HEK293 (cell line): ENCODE measurements around the gene ULBP2.

Source experiments
- CTCF ChIA-PET: fragments of 350-600 bp; formaldehyde crosslinking; extraction: SDS; loops from one replicate; lab custom pipeline; 2021; ENCODE audit warnings: antibody characterized with exemption; lab: Yijun Ruan, JAX
- POLR2A ChIA-PET: fragments of 300-600 bp; formaldehyde crosslinking; extraction: SDS; loops from one replicate; lab custom pipeline; 2020; ENCODE audit warnings: antibody characterized with exemption, inconsistent platforms; lab: Yijun Ruan, JAX
- H3K27ac ChIP-seq: fragments of 200-500 bp; sonication (Bioruptor generic); 2 replicates; pipeline ENCODE4 v1.5.1; 2014; ENCODE audit warnings: low read depth, low read length, control low read depth, inconsistent platforms; ENCODE audit errors: extremely low read depth
- H3K36me3 ChIP-seq, 2 experiments: fragments of 200-500 bp in 1 of 2; sonication (Bioruptor generic) in 1 of 2; 1 replicate in 1 of 2; 2 replicates in 1 of 2; pipeline ENCODE4 v1.5.1; 2014 to 2017; ENCODE audit warnings: inconsistent platforms in 2 of 2, low read length in 2 of 2; ENCODE audit not compliant: control insufficient read depth in 2 of 2, insufficient read depth in 1 of 2
- H3K4me1 ChIP-seq: fragments of 200-500 bp; sonication (Bioruptor generic); 2 replicates; pipeline ENCODE4 v1.5.1; 2014; ENCODE audit warnings: mild to moderate bottlenecking, low read length, inconsistent platforms; ENCODE audit not compliant: control insufficient read depth, insufficient read depth
- H3K4me3 ChIP-seq: 2 replicates; pipeline ENCODE4 v1.5.1; 2011; ENCODE audit warnings: low read depth, mild to moderate bottlenecking, control low read depth, low read length, moderate library complexity
- H3K9me3 ChIP-seq: fragments of 200-500 bp; sonication (Bioruptor generic); 2 replicates; pipeline ENCODE4 v1.5.1; 2014; ENCODE audit warnings: low read depth, low read length, inconsistent platforms; ENCODE audit not compliant: control insufficient read depth, insufficient read depth
- GLIS1 ChIP-seq: fragments of 450-650 bp; formaldehyde crosslinking; IDR thresholded peaks from 2 replicates; pipeline ENCODE4 v1.5.1; 2016; ENCODE audit warnings: missing biosample characterization, missing genetic modification characterization
- HOXC10 ChIP-seq: sonication (generic); formaldehyde crosslinking; IDR thresholded peaks from 2 replicates; pipeline ENCODE4 v1.8.1; 2023; ENCODE audit warnings: mild to moderate bottlenecking, missing genetic modification reagents
- KLF1 ChIP-seq: fragments of 450-650 bp; formaldehyde crosslinking; IDR thresholded peaks from 2 replicates; pipeline ENCODE4 v1.5.1; 2016; ENCODE audit warnings: missing biosample characterization, missing genetic modification characterization
- KLF8 ChIP-seq: fragments of 450-650 bp; formaldehyde crosslinking; IDR thresholded peaks from 2 replicates; pipeline ENCODE4 v1.5.1; 2016; ENCODE audit warnings: missing biosample characterization, missing genetic modification characterization
- RBAK ChIP-seq: fragments of 450-650 bp; formaldehyde crosslinking; IDR thresholded peaks from 2 replicates; pipeline ENCODE4 v1.5.1; 2016; ENCODE audit warnings: missing biosample characterization, missing genetic modification characterization
- TCF7L2 ChIP-seq: IDR thresholded peaks from 2 replicates; pipeline ENCODE4 v1.6.1; 2011; ENCODE audit warnings: low read depth, mild to moderate bottlenecking, inconsistent platforms, low read length, moderate library complexity, borderline replicate concordance
- TRIM28 ChIP-seq: IDR thresholded peaks from 2 replicates; pipeline ENCODE4 v1.6.1; 2011; ENCODE audit warnings: low read length, control low read depth, borderline replicate concordance
- ZBTB7A ChIP-seq: fragments of 450-650 bp; formaldehyde crosslinking; IDR thresholded peaks from 2 replicates; pipeline ENCODE4 v1.5.1; 2016; ENCODE audit warnings: low read depth, missing biosample characterization, missing genetic modification characterization
- ZFP37 ChIP-seq: fragments of 450-650 bp; formaldehyde crosslinking; IDR thresholded peaks from 2 replicates; pipeline ENCODE4 v1.5.1; 2016; ENCODE audit warnings: missing biosample characterization, missing genetic modification characterization
- ZFP41 ChIP-seq: fragments of 450-650 bp; formaldehyde crosslinking; IDR thresholded peaks from 2 replicates; pipeline ENCODE4 v1.5.1; 2016; ENCODE audit warnings: missing biosample characterization, missing genetic modification characterization, borderline replicate concordance
- ZNF132 ChIP-seq: fragments of 450-650 bp; formaldehyde crosslinking; IDR thresholded peaks from 2 replicates; pipeline ENCODE4 v1.5.1; 2017; ENCODE audit warnings: missing biosample characterization, missing genetic modification characterization, borderline replicate concordance
- ZNF133 ChIP-seq: fragments of 450-650 bp; formaldehyde crosslinking; IDR thresholded peaks from 2 replicates; pipeline ENCODE4 v1.5.1; 2016; ENCODE audit warnings: missing biosample characterization, missing genetic modification characterization
- ZNF202 ChIP-seq: fragments of 450-650 bp; formaldehyde crosslinking; IDR thresholded peaks from 2 replicates; pipeline ENCODE4 v1.5.1; 2016; ENCODE audit warnings: missing biosample characterization, missing genetic modification characterization, borderline replicate concordance
- ZNF248 ChIP-seq: fragments of 450-650 bp; formaldehyde crosslinking; IDR thresholded peaks from 2 replicates; pipeline ENCODE4 v1.5.1; 2017; ENCODE audit warnings: missing biosample characterization, missing genetic modification characterization
- ZNF311 ChIP-seq: fragments of 450-650 bp; formaldehyde crosslinking; IDR thresholded peaks from 2 replicates; pipeline ENCODE4 v1.5.1; 2017; ENCODE audit warnings: missing biosample characterization, missing genetic modification characterization, borderline replicate concordance
- ZNF324 ChIP-seq: fragments of 450-650 bp; formaldehyde crosslinking; IDR thresholded peaks from 2 replicates; pipeline ENCODE4 v1.5.1; 2016; ENCODE audit warnings: missing biosample characterization, missing genetic modification characterization
- ZNF350 ChIP-seq: fragments of 450-650 bp; formaldehyde crosslinking; IDR thresholded peaks from 2 replicates; pipeline ENCODE4 v1.5.0; 2017; ENCODE audit warnings: missing biosample characterization, mild to moderate bottlenecking, missing genetic modification characterization
- ZNF394 ChIP-seq: fragments of 450-650 bp; formaldehyde crosslinking; IDR thresholded peaks from 2 replicates; pipeline ENCODE4 v1.5.1; 2016; ENCODE audit warnings: missing biosample characterization, missing genetic modification characterization, mild to moderate bottlenecking, moderate library complexity, borderline replicate concordance
- ZNF404 ChIP-seq: fragments of 450-650 bp; formaldehyde crosslinking; IDR thresholded peaks from 2 replicates; pipeline ENCODE4 v1.5.1; 2017; ENCODE audit warnings: missing biosample characterization, missing genetic modification characterization
- ZNF473 ChIP-seq: fragments of 450-650 bp; formaldehyde crosslinking; IDR thresholded peaks from 2 replicates; pipeline ENCODE4 v1.5.1; 2017; ENCODE audit warnings: missing biosample characterization, missing genetic modification characterization
- ZNF560 ChIP-seq: fragments of 450-650 bp; formaldehyde crosslinking; IDR thresholded peaks from 2 replicates; pipeline ENCODE4 v1.5.1; 2017; ENCODE audit warnings: missing biosample characterization, missing genetic modification characterization, borderline replicate concordance
- ZNF561 ChIP-seq: fragments of 450-650 bp; IDR thresholded peaks from 2 replicates; pipeline ENCODE4 v1.5.1; 2018; ENCODE audit warnings: missing biosample characterization, missing genetic modification characterization, borderline replicate concordance
- ZNF658 ChIP-seq: fragments of 450-650 bp; formaldehyde crosslinking; IDR thresholded peaks from 2 replicates; pipeline ENCODE4; 2016; ENCODE audit warnings: missing biosample characterization, missing genetic modification characterization
- ZNF660 ChIP-seq: fragments of 450-650 bp; IDR thresholded peaks from 2 replicates; pipeline ENCODE4 v1.5.1; 2018; ENCODE audit warnings: missing biosample characterization, mild to moderate bottlenecking, missing genetic modification characterization
- ZNF707 ChIP-seq: fragments of 450-650 bp; formaldehyde crosslinking; IDR thresholded peaks from 2 replicates; pipeline ENCODE4 v1.5.1; 2016; ENCODE audit warnings: missing biosample characterization, missing genetic modification characterization
- ZNF792 ChIP-seq: fragments of 450-650 bp; formaldehyde crosslinking; IDR thresholded peaks from 2 replicates; pipeline ENCODE4 v1.5.1; 2016; ENCODE audit warnings: missing biosample characterization, missing genetic modification characterization
- ZNF837 ChIP-seq: fragments of 450-650 bp; formaldehyde crosslinking; IDR thresholded peaks from 2 replicates; pipeline ENCODE4 v1.5.1; 2016; ENCODE audit warnings: missing biosample characterization, missing genetic modification characterization
- ZNF843 ChIP-seq: fragments of 450-650 bp; formaldehyde crosslinking; IDR thresholded peaks from 2 replicates; pipeline ENCODE4 v1.5.1; 2016; ENCODE audit warnings: missing biosample characterization, missing genetic modification characterization
- TF ChIP-seq, protein P1 (sequence below): fragments of 450-650 bp; formaldehyde crosslinking; IDR thresholded peaks from 2 replicates; pipeline ENCODE4 v1.5.1; 2016; ENCODE audit warnings: missing biosample characterization, missing genetic modification characterization
- TF ChIP-seq, protein P2 (sequence below): fragments of 450-650 bp; formaldehyde crosslinking; IDR thresholded peaks from 2 replicates; pipeline ENCODE4 v1.5.1; 2017; ENCODE audit warnings: missing biosample characterization, missing genetic modification characterization
- TF ChIP-seq, protein P3 (sequence below): fragments of 450-650 bp; formaldehyde crosslinking; IDR thresholded peaks from 2 replicates; pipeline ENCODE4; 2016; ENCODE audit warnings: missing biosample characterization, missing genetic modification characterization
- TF ChIP-seq, protein P4 (sequence below): fragments of 450-650 bp; formaldehyde crosslinking; IDR thresholded peaks from 2 replicates; pipeline ENCODE4 v1.5.1; 2017; ENCODE audit warnings: missing biosample characterization, missing genetic modification characterization
- TF ChIP-seq, protein P5 (sequence below): fragments of 450-650 bp; formaldehyde crosslinking; IDR thresholded peaks from 2 replicates; pipeline ENCODE4 v1.5.1; 2017; ENCODE audit warnings: missing biosample characterization, missing genetic modification characterization

ULBP2 gene, protein sequence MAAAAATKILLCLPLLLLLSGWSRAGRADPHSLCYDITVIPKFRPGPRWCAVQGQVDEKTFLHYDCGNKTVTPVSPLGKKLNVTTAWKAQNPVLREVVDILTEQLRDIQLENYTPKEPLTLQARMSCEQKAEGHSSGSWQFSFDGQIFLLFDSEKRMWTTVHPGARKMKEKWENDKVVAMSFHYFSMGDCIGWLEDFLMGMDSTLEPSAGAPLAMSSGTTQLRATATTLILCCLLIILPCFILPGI

DNA sequence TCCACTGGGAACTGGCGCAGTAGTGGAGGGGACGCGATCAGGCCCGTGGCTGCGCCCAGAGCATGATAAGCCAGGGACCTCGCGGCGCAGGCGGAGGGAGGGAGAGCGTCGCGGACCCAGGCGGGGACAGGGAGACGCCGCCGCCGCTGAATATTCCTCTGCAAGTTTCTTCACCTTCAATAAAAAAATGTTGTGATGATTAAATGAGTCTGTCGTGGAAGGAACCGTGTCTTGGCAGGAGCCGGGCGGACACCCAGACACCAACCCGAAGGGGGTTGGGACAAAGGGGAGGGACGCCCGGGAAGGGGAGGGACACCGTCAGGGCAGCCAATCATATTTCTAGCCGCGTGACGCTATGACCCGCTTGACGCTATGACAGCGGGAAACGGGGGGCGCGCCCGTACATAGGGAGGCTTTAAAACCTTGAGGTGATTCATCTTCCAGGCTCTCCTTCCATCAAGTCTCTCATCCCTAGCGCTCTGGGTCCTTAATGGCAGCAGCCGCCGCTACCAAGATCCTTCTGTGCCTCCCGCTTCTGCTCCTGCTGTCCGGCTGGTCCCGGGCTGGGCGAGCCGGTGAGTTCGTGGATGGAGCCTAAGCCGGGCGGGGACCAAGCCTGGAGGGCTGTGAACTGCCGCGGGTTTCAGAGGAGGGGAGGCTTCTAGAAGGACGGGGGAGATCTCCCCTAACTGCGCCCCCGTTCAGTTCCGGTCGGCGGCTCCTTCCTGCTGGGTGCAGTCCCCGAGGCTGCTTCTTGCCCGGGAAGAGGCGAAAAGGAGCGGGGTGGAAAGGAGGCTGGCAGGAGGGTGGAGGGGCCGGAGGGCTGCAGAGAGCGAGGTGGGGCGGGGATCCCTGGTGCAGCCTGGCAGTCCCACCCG is at the start of gene ULBP2:
TSS of gene ULBP2 (plus strand) at position 432 of the 878 bp plus-strand sequence. CDS start at position 491, 59 bp downstream.
- Histone ChIP-seq H3K27ac (peak within 1 kb of the TSS; percentile 60; the same call in 1 of the 2 replicates), H3K36me3 (peaks cover 0 to 6% of the 10 kb centered on the region in 2 experiments; a peak in 1 of 3 replicates), H3K4me1 (no peaks in the 10 kb centered on the region), H3K4me3 (peak within 1 kb of the TSS; percentile 69), H3K9me3 (no peaks in the 10 kb centered on the region)
- ChIA-PET POLR2A (interaction anchor here (1.3 kb wide), 1 partner anchor 22 kb away, joined by 4 read pairs; the partner anchor contains the start of gene ULBP1), CTCF (interaction anchor here (1.9 kb wide), 1 partner anchor 75 kb away, joined by 8 read pairs; no protein-coding TSS in a partner anchor)
- TF ChIP-seq ZNF473 (tag by site-specific recombination) (no peak), ZNF311 (tag by site-specific recombination) (no peak), ZNF843 (no peak), GLIS1 (tag by site-specific recombination) (peak; percentile 14; the same call in 1 of the 2 replicates), ZFP41 (tag by site-specific recombination) (no peak), RBAK (tag by site-specific recombination) (no peak), HOXC10 (no peak), ZNF248 (tag by site-specific recombination) (no peak), ZNF658 (no peak), ZNF707 (no peak), ZNF404 (tag by site-specific recombination) (no peak), KLF8 (peak; percentile 60; the same call in 1 of the 2 replicates), TCF7L2 (no peak), ZNF561 (tag by site-specific recombination) (0 out of 2 replicates have a peak, but pooled peaks have one; percentile 35), ZBTB7A (tag by site-specific recombination) (no peak), ZNF202 (tag by site-specific recombination) (no peak), ZNF792 (tag by site-specific recombination) (no peak), ZFP37 (no peak), ZNF394 (tag by site-specific recombination) (peak; percentile 20; the same call in 1 of the 2 replicates), ZNF560 (no peak), ZNF133 (tag by site-specific recombination) (no peak), KLF1 (tag by site-specific recombination) (peak; percentile 30), ZNF324 (no peak; the same call in 1 of the 2 replicates), ZNF837 (tag by site-specific recombination) (no peak), ZNF132 (no peak), TRIM28 (no peak), ZNF660 (tag by site-specific recombination) (no peak), ZNF350 (tag by site-specific recombination) (no peak)
- TF ChIP-seq, protein P1, sequence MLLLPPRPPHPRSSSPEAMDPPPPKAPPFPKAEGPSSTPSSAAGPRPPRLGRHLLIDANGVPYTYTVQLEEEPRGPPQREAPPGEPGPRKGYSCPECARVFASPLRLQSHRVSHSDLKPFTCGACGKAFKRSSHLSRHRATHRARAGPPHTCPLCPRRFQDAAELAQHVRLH (tag by site-specific recombination), result no peak
- TF ChIP-seq, protein P2, sequence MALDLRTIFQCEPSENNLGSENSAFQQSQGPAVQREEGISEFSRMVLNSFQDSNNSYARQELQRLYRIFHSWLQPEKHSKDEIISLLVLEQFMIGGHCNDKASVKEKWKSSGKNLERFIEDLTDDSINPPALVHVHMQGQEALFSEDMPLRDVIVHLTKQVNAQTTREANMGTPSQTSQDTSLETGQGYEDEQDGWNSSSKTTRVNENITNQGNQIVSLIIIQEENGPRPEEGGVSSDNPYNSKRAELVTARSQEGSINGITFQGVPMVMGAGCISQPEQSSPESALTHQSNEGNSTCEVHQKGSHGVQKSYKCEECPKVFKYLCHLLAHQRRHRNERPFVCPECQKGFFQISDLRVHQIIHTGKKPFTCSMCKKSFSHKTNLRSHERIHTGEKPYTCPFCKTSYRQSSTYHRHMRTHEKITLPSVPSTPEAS (tag by site-specific recombination), result no peak
- TF ChIP-seq, protein P3, sequence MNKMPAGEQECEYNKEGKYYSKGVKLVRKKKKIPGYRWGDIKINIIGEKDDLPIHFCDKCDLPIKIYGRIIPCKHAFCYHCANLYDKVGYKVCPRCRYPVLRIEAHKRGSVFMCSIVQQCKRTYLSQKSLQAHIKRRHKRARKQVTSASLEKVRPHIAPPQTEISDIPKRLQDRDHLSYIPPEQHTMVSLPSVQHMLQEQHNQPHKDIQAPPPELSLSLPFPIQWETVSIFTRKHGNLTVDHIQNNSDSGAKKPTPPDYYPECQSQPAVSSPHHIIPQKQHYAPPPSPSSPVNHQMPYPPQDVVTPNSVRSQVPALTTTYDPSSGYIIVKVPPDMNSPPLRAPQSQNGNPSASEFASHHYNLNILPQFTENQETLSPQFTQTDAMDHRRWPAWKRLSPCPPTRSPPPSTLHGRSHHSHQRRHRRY, result no peak
- TF ChIP-seq, protein P4, sequence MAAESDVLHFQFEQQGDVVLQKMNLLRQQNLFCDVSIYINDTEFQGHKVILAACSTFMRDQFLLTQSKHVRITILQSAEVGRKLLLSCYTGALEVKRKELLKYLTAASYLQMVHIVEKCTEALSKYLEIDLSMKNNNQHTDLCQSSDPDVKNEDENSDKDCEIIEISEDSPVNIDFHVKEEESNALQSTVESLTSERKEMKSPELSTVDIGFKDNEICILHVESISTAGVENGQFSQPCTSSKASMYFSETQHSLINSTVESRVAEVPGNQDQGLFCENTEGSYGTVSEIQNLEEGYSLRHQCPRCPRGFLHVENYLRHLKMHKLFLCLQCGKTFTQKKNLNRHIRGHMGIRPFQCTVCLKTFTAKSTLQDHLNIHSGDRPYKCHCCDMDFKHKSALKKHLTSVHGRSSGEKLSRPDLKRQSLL, result no peak
- TF ChIP-seq, protein P5, sequence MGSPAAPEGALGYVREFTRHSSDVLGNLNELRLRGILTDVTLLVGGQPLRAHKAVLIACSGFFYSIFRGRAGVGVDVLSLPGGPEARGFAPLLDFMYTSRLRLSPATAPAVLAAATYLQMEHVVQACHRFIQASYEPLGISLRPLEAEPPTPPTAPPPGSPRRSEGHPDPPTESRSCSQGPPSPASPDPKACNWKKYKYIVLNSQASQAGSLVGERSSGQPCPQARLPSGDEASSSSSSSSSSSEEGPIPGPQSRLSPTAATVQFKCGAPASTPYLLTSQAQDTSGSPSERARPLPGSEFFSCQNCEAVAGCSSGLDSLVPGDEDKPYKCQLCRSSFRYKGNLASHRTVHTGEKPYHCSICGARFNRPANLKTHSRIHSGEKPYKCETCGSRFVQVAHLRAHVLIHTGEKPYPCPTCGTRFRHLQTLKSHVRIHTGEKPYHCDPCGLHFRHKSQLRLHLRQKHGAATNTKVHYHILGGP (tag by site-specific recombination), result no peak
